ENCODE data around the gene DIAPH2. TPM values are rescaled to one million over a fixed set of nuclear protein-coding genes. Genes with fewer than 3 reads are reported as not detected.

DIAPH2 gene
- total and polyA plus RNA-seq, 2 donors (not counting 1 experiment from before 2014, with no cell fraction given), result 4.2 to 32.4 TPM

GRCh38 chrX:96776966-96777365, 92.3 kb downstream of the DIAPH2 start:
- TF ChIP-seq CTCF (IDR thresholded peaks at IDR 0.05) (no peak), EZH2 (IDR thresholded peaks at IDR 0.05; ENCODE audit: borderline replicate concordance, insufficient read depth, low read depth, low read length, poor library complexity, severe bottlenecking) (no peak)

GRCh38 chrX:96791559-96791958, 106.9 kb downstream of the DIAPH2 start:
- Histone ChIP-seq H3K4me3 (ENCODE audit: control extremely low read depth in 1 of 5, extremely low read depth in 1 of 5, insufficient read depth in 1 of 5, low read depth in 2 of 5, low read length in 4 of 5) (no peak overlapping the region), H3K79me2 (ENCODE audit: control insufficient read depth, insufficient read depth, low read length) (no peaks in the 10 kb centered on the region), H4K20me1 (ENCODE audit: control insufficient read depth, insufficient read depth, low read length, poor library complexity, severe bottlenecking) (no peaks in the 10 kb centered on the region), H3K27ac (ENCODE audit: low read length in 2 of 2) (no peak overlapping the region), H3K9ac (ENCODE audit: low read length) (no peak overlapping the region), H3K27me3 (replicated peaks in 1 of 4; ENCODE audit: control extremely low read depth in 1 of 4, control insufficient read depth in 3 of 4, insufficient read depth in 4 of 4, low read length in 3 of 4) (no peaks in the 10 kb centered on the region), H3K4me2 (replicated peaks; ENCODE audit: low read depth, low read length, poor library complexity, severe bottlenecking) (no peak overlapping the region), H3K4me1 (ENCODE audit: control insufficient read depth in 2 of 2, insufficient read depth in 2 of 2, low read length in 2 of 2) (no peaks in the 10 kb centered on the region), H2AFZ (ENCODE audit: insufficient read depth, low read depth, low read length, poor library complexity, severe bottlenecking) (no peak overlapping the region), H3K36me3 (replicated peaks in 1 of 2; ENCODE audit: control extremely low read depth in 1 of 2, control insufficient read depth in 1 of 2, extremely low read depth in 1 of 2, insufficient read depth in 2 of 2, low read length in 1 of 2) (no peaks in the 10 kb centered on the region), H3K9me3 (ENCODE audit: control extremely low read depth in 1 of 3, control insufficient read depth in 2 of 3, insufficient read depth in 1 of 3, low read length in 2 of 3) (no peaks in the 10 kb centered on the region)
- Mint-ChIP-seq H3K9me3 (ENCODE audit: insufficient read depth) (no peaks in the 10 kb centered on the region), H3K27ac (no peak overlapping the region), H3K27me3 (no peaks in the 10 kb centered on the region), H3K4me3 (no peak overlapping the region), H3K4me1 (no peaks in the 10 kb centered on the region)
- no peak for DNase-seq
- TF ChIP-seq CTCF (IDR thresholded peaks at IDR 0.05), result no peak
- TF ChIP-seq EZH2 (IDR thresholded peaks at IDR 0.05; ENCODE audit: borderline replicate concordance, insufficient read depth, low read depth, low read length, poor library complexity, severe bottlenecking), result no peak
- POLR2A ChIA-PET, result no interaction called here
- no CpG with 5 or more reads among the region's 4 CpGs for WGBS (ENCODE audit: insufficient coverage)
- CTCF ChIA-PET, result no interaction called here
- intact Hi-C loops (cut with micrococcal nuclease), result no loop called here
- ATAC-seq (ENCODE audit: low read depth), result no peak

More at GRCh38 chrX:96776966-96777365, 92.3 kb downstream of the DIAPH2 start:
- ChIA-PET CTCF (no interaction called here), POLR2A (no interaction called here)
- no peak overlapping the region for H3K27ac ChIP-seq (ENCODE audit: low read length in 2 of 2)
- Mint-ChIP-seq H3K4me1 (no peaks in the 10 kb centered on the region), H3K4me3 (no peak overlapping the region), H3K9me3 (ENCODE audit: insufficient read depth) (no peaks in the 10 kb centered on the region), H3K27me3 (no peaks in the 10 kb centered on the region), H3K27ac (no peak overlapping the region)
- no peaks in the 10 kb centered on the region for H3K79me2 ChIP-seq (ENCODE audit: control insufficient read depth, insufficient read depth, low read length)
- no peaks in the 10 kb centered on the region for H3K9me3 ChIP-seq (ENCODE audit: control extremely low read depth in 1 of 3, control insufficient read depth in 2 of 3, insufficient read depth in 1 of 3, low read length in 2 of 3)
- no peaks in the 10 kb centered on the region for H3K27me3 ChIP-seq (replicated peaks in 1 of 4; ENCODE audit: control extremely low read depth in 1 of 4, control insufficient read depth in 3 of 4, insufficient read depth in 4 of 4, low read length in 3 of 4)
- no peak overlapping the region for H3K4me2 ChIP-seq (replicated peaks; ENCODE audit: low read depth, low read length, poor library complexity, severe bottlenecking)
- H3K4me3 ChIP-seq (ENCODE audit: control extremely low read depth in 1 of 5, extremely low read depth in 1 of 5, insufficient read depth in 1 of 5, low read depth in 2 of 5, low read length in 4 of 5), result no peak overlapping the region
- no peaks in the 10 kb centered on the region for H3K4me1 ChIP-seq (ENCODE audit: control insufficient read depth in 2 of 2, insufficient read depth in 2 of 2, low read length in 2 of 2)
- no peaks in the 10 kb centered on the region for H4K20me1 ChIP-seq (ENCODE audit: control insufficient read depth, insufficient read depth, low read length, poor library complexity, severe bottlenecking)
- H3K36me3 ChIP-seq (replicated peaks in 1 of 2; ENCODE audit: control extremely low read depth in 1 of 2, control insufficient read depth in 1 of 2, extremely low read depth in 1 of 2, insufficient read depth in 2 of 2, low read length in 1 of 2), result no peaks in the 10 kb centered on the region
- H2AFZ ChIP-seq (ENCODE audit: insufficient read depth, low read depth, low read length, poor library complexity, severe bottlenecking), result no peak overlapping the region
- H3K9ac ChIP-seq (ENCODE audit: low read length), result no peak overlapping the region
- no peak for ATAC-seq (ENCODE audit: low read depth)
- intact Hi-C loops (cut with micrococcal nuclease), result no loop called here
- no peak for DNase-seq
- WGBS (ENCODE audit: insufficient coverage), result no CpG with 5 or more reads among the region's 1 CpG

All from B cell (primary cell).